Activated CD4-positive, alpha-beta T cell treated with anti-CD3 and anti-CD28 coated beads for 36 hours (primary cell): ENCODE measurements around the gene SLC35B4. TPM values are rescaled to one million over a fixed set of nuclear protein-coding genes. Genes with fewer than 3 reads are reported as not detected.

Experiments
- ATAC-seq: fragments of 200-7000 bp; cut with Tn5 transposase; one replicate; pipeline ENCODE4 v1.10.0; 2021; ENCODE audit warnings: mild to moderate bottlenecking, moderate library complexity
- CTCF ChIA-PET: fragments of 350-600 bp; sonication (Branson Sonifier 250); formaldehyde crosslinking; loops from one replicate; lab custom pipeline; 2021; ENCODE audit warnings: antibody characterized with exemption; lab: Charles Lee
- POLR2A ChIA-PET: fragments of 350-600 bp; sonication (Branson Sonifier 250); formaldehyde crosslinking; loops from one replicate; lab custom pipeline; 2021; ENCODE audit warnings: antibody characterized with exemption, inconsistent platforms; lab: Charles Lee
- DNase-seq: peaks from one replicate; pipeline ENCODE4 v3.0.0-alpha.2; 2020
- H3K27ac Mint-ChIP-seq: one replicate; pipeline ENCODE4 v1.8.0; 2021; ENCODE audit warnings: mixed read lengths
- H3K27me3 Mint-ChIP-seq: one replicate; pipeline ENCODE4 v1.8.0; 2021; ENCODE audit warnings: mixed read lengths
- H3K36me3 Mint-ChIP-seq: one replicate; pipeline ENCODE4 v1.8.0; 2021; ENCODE audit warnings: low read depth, mixed read lengths
- H3K4me1 Mint-ChIP-seq: one replicate; pipeline ENCODE4 v1.8.0; 2021; ENCODE audit warnings: mixed read lengths
- H3K4me3 Mint-ChIP-seq: one replicate; pipeline ENCODE4 v1.8.0; 2021; ENCODE audit warnings: mild to moderate bottlenecking, moderate library complexity, mixed read lengths
- H3K9me3 Mint-ChIP-seq: one replicate; pipeline ENCODE4 v1.8.0; 2021; ENCODE audit warnings: low read depth, mixed read lengths
- intact Hi-C, 2 experiments: fragments of 100-400 bp; cut with DNase I in 1 of 2; cut with micrococcal nuclease in 1 of 2; formaldehyde crosslinking; loops; one replicate each; pipeline versions ENCODE4 v1.14.2 to v1.15.1; 2022 to 2024; cut with DNase I, micrococcal nuclease
- total RNA-seq, 2 experiments: library from RNA; stranded (reverse); gene quantifications; one replicate each; pipeline ENCODE4 v1.2.3, GENCODE V29; 2021

SLC35B4 gene
- total RNA-seq, 2 experiments from 2014 or later = 13.6 to 15.5 TPM

GRCh38 chr7:134330974-134331373, 14.2 kb upstream of the SLC35B4 start:
- intact Hi-C loops = no loop called here
- ATAC-seq (no peak), DNase-seq (no peak)
- Mint-ChIP-seq H3K4me1 (no peaks in the 10 kb centered on the region), H3K27ac (no peak overlapping the region), H3K4me3 (no peak overlapping the region), H3K9me3 (peaks cover 3% of the 10 kb centered on the region), H3K36me3 (no peaks in the 10 kb centered on the region), H3K27me3 (peaks cover 9% of the 10 kb centered on the region)
- ChIA-PET POLR2A (no interaction called here), CTCF (no interaction called here)

GRCh38 chr7:134329614-134330346, 13.1 kb upstream of the SLC35B4 start:
- no peaks in the 10 kb centered on the region for H3K36me3 Mint-ChIP-seq
- intact Hi-C loops = loop anchor here in 1 of 2 experiments (5.0 kb wide), 1 partner anchor 187 kb away; no protein-coding TSS in a partner anchor
- DNase-seq (no peak), ATAC-seq (no peak)
- peaks cover 6% of the 10 kb centered on the region for H3K27me3 Mint-ChIP-seq
- POLR2A ChIA-PET = no interaction called here
- no peaks in the 10 kb centered on the region for H3K4me1 Mint-ChIP-seq
- peaks cover under 1% of the 10 kb centered on the region for H3K9me3 Mint-ChIP-seq
- CTCF ChIA-PET = interaction anchor here (0.6 to 1.1 kb wide), 2 partner anchors 473 to 622 kb away, joined by 3 read pairs; no protein-coding TSS in a partner anchor
- no peak overlapping the region for H3K4me3 Mint-ChIP-seq
- H3K27ac Mint-ChIP-seq = no peak overlapping the region

GRCh38 chr7:134328900-134329299, 12.2 kb upstream of the SLC35B4 start:
- H3K4me3 Mint-ChIP-seq = no peak overlapping the region
- CTCF ChIA-PET = interaction anchor here (0.6 to 1.2 kb wide), 5 partner anchors 9 to 623 kb away, joined by 3 to 4 read pairs (median 3); no protein-coding TSS in a partner anchor

GRCh38 chr7:134327896-134328295, 11.2 kb upstream of the SLC35B4 start:
- Mint-ChIP-seq H3K4me3 (no peak overlapping the region), H3K36me3 (no peaks in the 10 kb centered on the region), H3K27ac (no peak overlapping the region), H3K27me3 (peaks cover 2% of the 10 kb centered on the region), H3K4me1 (no peaks in the 10 kb centered on the region), H3K9me3 (no peaks in the 10 kb centered on the region)
- intact Hi-C loops = loop anchor here in 1 of 2 experiments (5.0 kb wide), 1 partner anchor 186 kb away; no protein-coding TSS in a partner anchor
- POLR2A ChIA-PET = no interaction called here
- CTCF ChIA-PET = interaction anchor here (0.9 to 1.2 kb wide), 2 partner anchors 15 to 116 kb away, joined by 3 to 4 read pairs; no protein-coding TSS in a partner anchor
- DNase-seq (peak; percentile 72), ATAC-seq (peak; percentile 87)

More at GRCh38 chr7:134328900-134329299, 12.2 kb upstream of the SLC35B4 start:
- no peaks in the 10 kb centered on the region for H3K4me1 Mint-ChIP-seq
- ATAC-seq (no peak), DNase-seq (no peak)
- H3K9me3 Mint-ChIP-seq = no peaks in the 10 kb centered on the region
- H3K36me3 Mint-ChIP-seq = no peaks in the 10 kb centered on the region
- H3K27me3 Mint-ChIP-seq = peaks cover 2% of the 10 kb centered on the region
- no peak overlapping the region for H3K27ac Mint-ChIP-seq
- intact Hi-C loops = loop anchor here in 1 of 2 experiments (5.0 kb wide), 1 partner anchor 187 kb away; no protein-coding TSS in a partner anchor
- POLR2A ChIA-PET = no interaction called here

GRCh38 chr7:134324107-134324506, 7.4 kb upstream of the SLC35B4 start:
- POLR2A ChIA-PET = no interaction called here
- H3K27ac Mint-ChIP-seq = no peak overlapping the region
- DNase-seq (no peak), ATAC-seq (no peak)
- no peaks in the 10 kb centered on the region for H3K4me1 Mint-ChIP-seq
- peaks cover 8% of the 10 kb centered on the region for H3K27me3 Mint-ChIP-seq
- intact Hi-C loops = no loop called here
- no peak overlapping the region for H3K4me3 Mint-ChIP-seq
- H3K9me3 Mint-ChIP-seq = no peaks in the 10 kb centered on the region
- CTCF ChIA-PET = no interaction called here
- H3K36me3 Mint-ChIP-seq = no peaks in the 10 kb centered on the region

GRCh38 chr7:134320201-134320600, 3.5 kb upstream of the SLC35B4 start:
- H3K36me3 Mint-ChIP-seq = no peaks in the 10 kb centered on the region
- H3K9me3 Mint-ChIP-seq = no peaks in the 10 kb centered on the region
- intact Hi-C loops = no loop called here
- ATAC-seq = no peak
- ChIA-PET CTCF (no interaction called here), POLR2A (no interaction called here)
- no peak for DNase-seq
- no peak overlapping the region for H3K27ac Mint-ChIP-seq
- no peak overlapping the region for H3K4me3 Mint-ChIP-seq
- peaks cover 8% of the 10 kb centered on the region for H3K27me3 Mint-ChIP-seq
- peaks cover 14% of the 10 kb centered on the region for H3K4me1 Mint-ChIP-seq

GRCh38 chr7:134318443-134318842, 1.7 kb upstream of the SLC35B4 start:
- intact Hi-C loops = loop anchor here in 1 of 2 experiments (5.0 to 10.0 kb wide), 2 partner anchors 894 to 1236 kb away; partner anchors contain the start of genes NUP205 and WDR91
- ATAC-seq (no peak), DNase-seq (no peak)
- no peak overlapping the region for H3K27ac Mint-ChIP-seq
- peaks cover 8% of the 10 kb centered on the region for H3K27me3 Mint-ChIP-seq
- H3K36me3 Mint-ChIP-seq = no peaks in the 10 kb centered on the region
- CTCF ChIA-PET = no interaction called here
- H3K4me1 Mint-ChIP-seq = peaks cover 15% of the 10 kb centered on the region
- no peaks in the 10 kb centered on the region for H3K9me3 Mint-ChIP-seq
- no peak overlapping the region for H3K4me3 Mint-ChIP-seq
- POLR2A ChIA-PET = no interaction called here

GRCh38 chr7:134317434-134317833, 704 bp upstream of the SLC35B4 start:
- intact Hi-C loops = loop anchor here (1.0 to 10.0 kb wide), 9 partner anchors 41 to 1237 kb away; partner anchors contain the start of genes AKR1B1 (in 2 of the 2), CHCHD3 (in 2 of the 2), LRGUK (in 2 of the 2) and AGBL3 (in 1 of the 2)
- CTCF ChIA-PET = interaction anchor here (0.6 to 2.5 kb wide), 7 partner anchors 13 to 140 kb away, joined by 3 to 15 read pairs (median 4); no protein-coding TSS in a partner anchor
- no peak for DNase-seq
- no peaks in the 10 kb centered on the region for H3K36me3 Mint-ChIP-seq
- no peaks in the 10 kb centered on the region for H3K9me3 Mint-ChIP-seq
- ATAC-seq = no peak
- H3K4me3 Mint-ChIP-seq = peak overlapping the region; percentile 85
- peak overlapping the region; percentile 21 for H3K27ac Mint-ChIP-seq
- H3K27me3 Mint-ChIP-seq = peaks cover 6% of the 10 kb centered on the region
- H3K4me1 Mint-ChIP-seq = peaks cover 15% of the 10 kb centered on the region
- POLR2A ChIA-PET = no interaction called here

GRCh38 chr7:134315679-134316538, 821 bp downstream of the SLC35B4 start:
- H3K4me3 Mint-ChIP-seq = peak overlapping the region; percentile 85
- ATAC-seq (no peak), DNase-seq (no peak)
- H3K9me3 Mint-ChIP-seq = no peaks in the 10 kb centered on the region
- POLR2A ChIA-PET = interaction anchor here (1.1 kb wide), 1 partner anchor 1234 kb away, joined by 4 read pairs; the partner anchor contains the start of gene CHCHD3
- H3K27ac Mint-ChIP-seq = peak overlapping the region; percentile 61
- intact Hi-C loops = loop anchor here (1.0 to 10.0 kb wide), 7 partner anchors 42 to 1239 kb away; partner anchors contain the start of genes AKR1B1 (in 2 of the 2), AGBL3 (in 1 of the 2), CHCHD3 (in 1 of the 2) and NUP205 (in 1 of the 2)
- CTCF ChIA-PET = interaction anchor here (0.6 to 2.5 kb wide), 8 partner anchors 25 to 339 kb away, joined by 4 to 15 read pairs (median 5); no protein-coding TSS in a partner anchor
- H3K27me3 Mint-ChIP-seq = peaks cover 2% of the 10 kb centered on the region
- H3K4me1 Mint-ChIP-seq = peaks cover 15% of the 10 kb centered on the region
- H3K36me3 Mint-ChIP-seq = no peaks in the 10 kb centered on the region

GRCh38 chr7:134313543-134313942, 3.2 kb downstream of the SLC35B4 start:
- no peaks in the 10 kb centered on the region for H3K27me3 Mint-ChIP-seq
- no peaks in the 10 kb centered on the region for H3K9me3 Mint-ChIP-seq
- H3K4me3 Mint-ChIP-seq = no peak overlapping the region
- H3K4me1 Mint-ChIP-seq = peaks cover 15% of the 10 kb centered on the region
- no peaks in the 10 kb centered on the region for H3K36me3 Mint-ChIP-seq
- no peak overlapping the region for H3K27ac Mint-ChIP-seq
- ChIA-PET CTCF (interaction anchor here (0.5 to 1.2 kb wide), 4 partner anchors 9 to 231 kb away, joined by 3 to 4 read pairs (median 4); no protein-coding TSS in a partner anchor), POLR2A (interaction anchor here (0.6 kb wide), 1 partner anchor 894 kb away, joined by 3 read pairs; no protein-coding TSS in a partner anchor)
- intact Hi-C loops = loop anchor here in 1 of 2 experiments (10.0 kb wide), 1 partner anchor 1241 kb away; the partner anchor contains the start of gene NUP205
- DNase-seq (no peak), ATAC-seq (no peak)
